HCT116 (cell line): ENCODE measurements around the gene LHPP.

ENCODE experiments used
- ATF3 ChIP-seq: IDR thresholded peaks from 2 replicates; pipeline ENCODE4 v1.6.1; 2012
- EZH2 ChIP-seq: fragments of 200-600 bp; sonication (generic); IDR thresholded peaks from 2 replicates; pipeline ENCODE4 v1.6.1; 2017; ENCODE audit warnings: antibody characterized with exemption, mixed run types

- no peak for TF ChIP-seq EZH2
- no peak for TF ChIP-seq ATF3
Observed at GRCh38 chr10:124557648-124558338, 96.2 kb downstream of the LHPP start.
